ENCODE data around the gene CCDC88A.
"Not testable (repeated sequence)": the region's sequence is repeated elsewhere in the genome, so short reads cannot be mapped to it uniquely, and the experiment has no call there.

The CCDC88A gene, protein sequence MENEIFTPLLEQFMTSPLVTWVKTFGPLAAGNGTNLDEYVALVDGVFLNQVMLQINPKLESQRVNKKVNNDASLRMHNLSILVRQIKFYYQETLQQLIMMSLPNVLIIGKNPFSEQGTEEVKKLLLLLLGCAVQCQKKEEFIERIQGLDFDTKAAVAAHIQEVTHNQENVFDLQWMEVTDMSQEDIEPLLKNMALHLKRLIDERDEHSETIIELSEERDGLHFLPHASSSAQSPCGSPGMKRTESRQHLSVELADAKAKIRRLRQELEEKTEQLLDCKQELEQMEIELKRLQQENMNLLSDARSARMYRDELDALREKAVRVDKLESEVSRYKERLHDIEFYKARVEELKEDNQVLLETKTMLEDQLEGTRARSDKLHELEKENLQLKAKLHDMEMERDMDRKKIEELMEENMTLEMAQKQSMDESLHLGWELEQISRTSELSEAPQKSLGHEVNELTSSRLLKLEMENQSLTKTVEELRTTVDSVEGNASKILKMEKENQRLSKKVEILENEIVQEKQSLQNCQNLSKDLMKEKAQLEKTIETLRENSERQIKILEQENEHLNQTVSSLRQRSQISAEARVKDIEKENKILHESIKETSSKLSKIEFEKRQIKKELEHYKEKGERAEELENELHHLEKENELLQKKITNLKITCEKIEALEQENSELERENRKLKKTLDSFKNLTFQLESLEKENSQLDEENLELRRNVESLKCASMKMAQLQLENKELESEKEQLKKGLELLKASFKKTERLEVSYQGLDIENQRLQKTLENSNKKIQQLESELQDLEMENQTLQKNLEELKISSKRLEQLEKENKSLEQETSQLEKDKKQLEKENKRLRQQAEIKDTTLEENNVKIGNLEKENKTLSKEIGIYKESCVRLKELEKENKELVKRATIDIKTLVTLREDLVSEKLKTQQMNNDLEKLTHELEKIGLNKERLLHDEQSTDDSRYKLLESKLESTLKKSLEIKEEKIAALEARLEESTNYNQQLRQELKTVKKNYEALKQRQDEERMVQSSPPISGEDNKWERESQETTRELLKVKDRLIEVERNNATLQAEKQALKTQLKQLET (N-terminal part only)

DNA sequence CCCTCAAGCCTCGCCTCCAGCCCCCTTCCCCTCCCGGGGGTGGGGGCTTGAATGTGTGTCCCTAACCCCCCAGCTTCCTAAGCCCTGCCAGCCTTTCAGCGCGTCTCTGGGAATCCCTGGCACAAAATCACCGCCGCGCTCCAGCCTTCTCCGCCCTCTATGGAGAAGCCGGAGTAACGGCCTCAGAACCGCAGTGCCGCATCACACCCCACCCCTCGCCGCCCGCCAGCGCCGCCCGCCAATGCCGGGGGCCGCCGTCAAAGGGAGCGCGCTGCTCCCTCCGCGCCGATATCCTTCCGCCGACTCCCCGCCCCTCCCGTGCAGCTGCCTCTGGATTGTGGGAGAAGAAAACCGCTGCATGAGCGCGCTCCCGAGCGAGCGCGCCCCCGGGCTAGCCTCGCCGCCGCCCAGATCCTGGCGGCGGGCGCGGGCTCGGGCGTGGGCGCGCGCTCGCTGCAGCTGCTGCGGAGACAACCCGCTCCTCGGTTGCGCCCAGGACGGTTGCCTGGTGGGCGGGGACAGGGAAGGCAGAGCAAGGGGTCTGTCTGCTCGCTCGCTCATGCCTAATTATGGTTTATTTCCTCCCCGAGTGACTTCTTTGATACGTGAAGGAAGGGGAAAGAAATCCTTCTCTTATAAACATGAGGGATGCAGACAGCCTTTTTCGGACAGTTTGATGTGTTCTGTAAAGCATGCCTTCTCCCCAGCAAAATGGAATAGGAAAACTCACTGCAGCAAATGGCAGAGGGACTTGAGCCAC, at the start of gene CCDC88A:
Gene CCDC88A, minus strand, starts transcription at position 178 of the 760 bp plus-strand sequence. CDS start 777 bp downstream, outside the sequence.
- in situ Hi-C loops (cut with HindIII; ENCODE audit: low sequenced_read_pairs) = loop anchor here (10.0 kb wide), 1 partner anchor 85 kb away; no protein-coding TSS in a partner anchor

DNA sequence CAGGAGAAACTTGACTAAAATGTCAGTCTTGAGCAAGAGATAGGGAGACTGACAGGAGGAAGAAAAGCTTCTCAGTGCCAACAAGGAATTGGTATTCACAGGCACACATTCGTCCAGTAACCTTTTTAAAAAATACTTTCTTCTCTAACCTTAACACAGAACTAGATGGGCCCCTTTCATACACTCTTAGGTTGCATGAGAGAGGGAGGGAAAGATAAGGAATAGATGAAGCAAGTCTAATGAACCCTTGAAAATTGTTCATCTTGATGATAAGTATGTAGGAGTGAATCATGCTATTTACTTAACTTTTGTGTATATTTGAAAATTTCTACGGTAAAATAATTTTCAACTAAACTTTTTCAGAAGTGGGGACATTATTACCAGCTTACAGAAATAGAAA, 42.0 kb upstream of the CCDC88A start:
- in situ Hi-C loops (cut with HindIII; ENCODE audit: low sequenced_read_pairs) = no loop called here

DNA sequence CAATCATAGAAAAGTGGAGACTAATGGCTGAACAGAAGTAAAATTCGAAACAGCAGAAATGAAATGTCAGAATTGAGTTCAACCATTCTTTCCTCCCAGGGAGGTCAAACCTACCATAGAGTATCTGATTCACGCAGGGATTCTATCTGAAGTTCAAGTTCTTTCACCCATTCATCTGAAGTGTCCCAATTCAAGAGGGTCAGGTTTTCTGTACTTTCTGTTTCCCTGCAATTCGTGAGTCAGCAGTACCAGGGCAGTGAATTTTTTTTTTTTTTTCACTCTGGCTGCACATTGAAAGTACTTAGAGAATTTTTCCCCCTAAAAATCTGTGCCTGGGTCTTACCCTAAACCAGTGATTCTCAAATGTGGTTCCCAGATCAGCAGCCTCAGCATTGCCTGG, 40.9 kb upstream of the CCDC88A start:
- in situ Hi-C loops (cut with HindIII; ENCODE audit: low sequenced_read_pairs) = no loop called here

DNA sequence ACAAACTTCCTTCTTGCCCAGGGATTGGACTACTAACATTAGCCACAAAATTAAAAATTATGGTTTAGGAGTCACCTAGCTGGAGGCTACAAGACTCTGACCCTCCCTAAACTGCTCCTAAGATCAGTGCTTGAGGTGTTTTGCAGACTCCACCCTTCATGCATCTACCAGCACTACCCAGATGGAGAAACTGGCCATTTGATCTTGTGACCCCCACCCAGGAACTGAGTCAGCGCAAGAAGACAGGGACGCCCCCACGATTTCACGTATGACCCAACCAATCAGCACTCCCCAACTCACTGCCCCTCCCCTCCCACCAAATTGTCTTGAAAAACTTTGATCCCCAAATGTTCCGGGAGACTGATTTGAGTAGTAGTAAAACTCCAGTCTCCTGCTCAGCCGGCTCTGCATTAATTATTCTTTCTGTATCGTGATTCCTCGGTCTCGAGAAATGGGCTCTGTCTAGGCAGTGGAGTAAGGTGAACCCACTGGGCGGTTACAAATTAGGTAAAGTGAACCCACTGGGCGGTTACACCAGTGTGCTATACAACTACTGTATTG, 40.1 kb upstream of the CCDC88A start:
- in situ Hi-C loops (cut with HindIII; ENCODE audit: low sequenced_read_pairs) = no loop called here

DNA sequence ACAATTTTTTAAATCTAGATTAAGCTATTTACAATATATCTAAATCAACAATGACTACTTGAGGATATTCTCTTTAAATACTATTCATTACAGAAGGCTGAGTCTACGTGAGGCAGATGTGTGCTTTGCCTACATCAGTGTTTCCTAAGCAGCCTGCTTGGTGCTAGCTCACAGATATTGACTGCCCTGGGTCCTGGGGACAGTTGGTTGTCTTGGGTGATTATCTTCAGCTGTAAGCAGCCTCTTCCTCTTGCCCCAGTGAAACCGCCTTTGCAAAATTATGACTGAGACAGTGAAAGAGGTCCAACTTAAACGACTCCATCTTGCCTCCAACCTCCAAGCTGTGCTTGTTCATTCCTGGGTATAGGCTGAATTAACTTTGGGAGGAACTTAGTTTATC, 39.6 kb upstream of the CCDC88A start:
- in situ Hi-C loops (cut with HindIII; ENCODE audit: low sequenced_read_pairs) = no loop called here

DNA sequence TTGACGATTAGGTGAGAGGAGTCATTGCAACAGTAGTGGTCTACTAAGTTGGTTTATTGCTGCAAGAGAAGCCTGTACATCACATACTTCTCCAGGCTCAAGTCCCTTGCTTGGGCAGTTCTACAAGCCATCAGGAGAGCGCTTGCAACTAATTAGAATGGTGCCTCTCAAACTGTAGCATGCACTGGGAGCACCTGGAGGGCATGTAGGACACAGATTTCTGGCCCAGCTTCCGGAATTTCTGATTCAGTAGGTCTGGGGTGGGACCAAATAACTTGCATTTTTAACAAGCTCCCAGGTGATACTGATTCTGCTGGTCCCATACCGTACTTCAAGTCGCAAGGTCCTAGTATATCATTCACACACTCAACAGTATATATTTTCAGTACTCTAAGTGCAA, 34.5 kb upstream of the CCDC88A start:
- in situ Hi-C loops (cut with HindIII; ENCODE audit: low sequenced_read_pairs) = no loop called here

DNA sequence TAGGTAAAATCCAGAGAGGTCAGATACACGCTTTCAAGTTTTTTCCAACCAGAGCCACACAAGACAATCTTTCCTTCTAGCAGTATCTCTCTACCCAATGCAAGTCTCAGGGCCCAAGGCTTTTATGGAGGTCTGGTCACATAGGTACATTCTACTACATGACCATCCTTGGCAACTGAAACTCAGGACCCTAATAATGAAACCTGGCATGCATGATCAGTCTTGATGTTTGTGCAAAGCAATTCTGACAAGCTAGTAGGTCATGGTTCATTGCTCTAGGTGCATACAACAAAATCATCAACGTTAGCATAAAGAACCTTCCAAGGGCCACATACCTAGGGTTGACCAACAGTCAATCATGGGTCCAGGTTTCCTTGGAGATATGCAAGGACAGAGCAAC, 33.2 kb upstream of the CCDC88A start:
- in situ Hi-C loops (cut with HindIII; ENCODE audit: low sequenced_read_pairs) = no loop called here

DNA sequence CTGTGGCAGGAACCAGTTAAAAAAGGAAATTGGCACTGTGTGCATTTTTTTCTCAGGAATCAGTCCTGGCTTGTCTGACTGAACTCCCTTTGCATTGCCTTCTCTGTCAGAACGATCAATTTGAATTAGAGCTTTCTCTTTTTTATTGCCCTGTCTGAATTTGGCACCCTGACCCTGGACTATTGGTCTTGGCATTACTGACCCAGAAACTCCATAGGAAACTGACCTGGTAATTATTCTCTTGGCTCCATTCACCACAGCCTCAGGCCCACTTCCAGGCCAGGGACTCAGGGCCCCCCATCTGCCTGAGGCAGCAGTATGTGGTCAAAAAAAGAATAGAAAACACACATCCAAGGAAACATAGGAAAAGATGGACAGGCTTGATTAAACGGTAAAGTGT, 32.0 kb upstream of the CCDC88A start:
- in situ Hi-C loops (cut with HindIII; ENCODE audit: low sequenced_read_pairs) = no loop called here

DNA sequence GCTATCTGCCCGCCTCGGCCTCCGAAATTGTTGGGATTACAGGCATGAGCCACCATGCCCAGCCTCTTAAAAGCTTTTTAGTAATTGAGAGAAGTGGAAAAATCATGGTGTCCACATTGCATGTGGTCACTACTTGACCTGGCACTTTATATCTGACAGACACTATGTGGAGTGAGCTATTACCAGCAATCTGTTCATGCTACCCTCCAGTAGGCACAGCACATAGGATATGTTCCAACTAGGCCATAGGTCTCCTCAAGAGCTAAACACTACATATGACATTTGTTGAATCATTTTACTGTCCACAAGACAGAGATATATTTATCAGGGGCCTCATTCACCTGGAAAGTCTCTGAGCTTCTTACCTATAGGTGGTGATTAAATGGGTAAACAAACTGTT, 30.4 kb upstream of the CCDC88A start:
- in situ Hi-C loops (cut with HindIII; ENCODE audit: low sequenced_read_pairs) = not testable (repeated sequence)

DNA sequence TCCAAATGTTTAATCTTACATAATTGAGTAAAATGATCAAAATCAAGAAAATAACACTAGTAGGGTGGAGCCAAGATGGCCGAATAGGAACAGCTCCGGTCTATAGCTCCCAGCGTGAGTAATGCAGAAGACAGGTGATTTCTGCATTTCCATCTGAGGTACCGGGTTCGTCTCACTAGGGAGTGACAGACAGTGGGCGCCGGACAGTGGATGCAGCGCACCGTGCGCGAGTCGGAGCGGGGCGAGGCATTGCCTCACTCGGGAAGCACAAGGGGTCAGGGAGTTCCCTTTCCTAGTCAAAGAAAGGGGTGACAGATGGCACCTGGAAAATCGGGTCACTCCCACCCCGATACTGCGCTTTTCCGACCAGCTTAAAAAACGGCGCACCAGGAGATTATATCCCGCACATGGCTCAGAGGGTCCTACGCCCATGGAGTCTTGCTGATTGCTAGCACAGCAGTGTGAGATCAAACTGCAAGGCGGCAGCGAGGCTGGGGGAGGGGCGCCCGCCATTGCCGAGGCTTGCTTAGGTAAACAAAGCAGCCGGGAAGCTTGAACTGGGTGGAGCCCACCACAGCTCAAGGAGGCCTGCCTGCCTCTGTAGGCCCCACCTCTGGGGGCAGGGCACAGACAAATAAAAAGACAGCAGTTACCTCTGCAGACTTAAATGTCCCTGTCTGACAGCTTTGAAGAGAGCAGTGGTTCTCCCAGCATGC, 22.5 kb upstream of the CCDC88A start:
- in situ Hi-C loops (cut with HindIII; ENCODE audit: low sequenced_read_pairs) = not testable (repeated sequence)

DNA sequence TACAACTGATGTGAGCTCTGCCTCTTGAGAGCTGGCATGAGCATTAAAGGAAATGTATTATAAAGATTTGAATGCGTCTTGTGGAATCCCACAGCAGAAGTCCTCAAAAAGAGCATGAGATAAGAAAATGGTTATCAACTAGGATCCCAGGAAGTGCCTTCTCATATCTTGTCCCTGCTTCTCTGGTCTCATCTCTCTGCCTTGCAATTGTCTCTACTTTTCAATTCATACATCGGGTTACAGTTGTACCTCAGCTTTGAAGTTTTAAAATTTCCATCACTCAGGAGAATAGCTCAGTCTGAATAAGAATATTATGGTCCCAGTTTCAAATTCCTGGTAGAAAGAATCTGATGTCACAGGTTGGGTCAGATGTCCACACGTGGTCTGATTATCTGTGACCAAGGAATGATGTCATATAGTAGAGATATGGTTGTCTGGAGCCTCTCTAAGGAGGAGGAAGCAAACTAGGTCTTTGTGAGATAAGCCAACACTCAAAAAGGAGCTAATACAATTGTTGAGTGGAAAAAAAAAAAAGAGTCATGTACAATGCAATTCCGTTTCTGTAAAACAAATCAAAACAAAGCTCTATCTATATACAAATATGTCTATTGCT, 21.7 kb upstream of the CCDC88A start:
- in situ Hi-C loops (cut with HindIII; ENCODE audit: low sequenced_read_pairs) = no loop called here

DNA sequence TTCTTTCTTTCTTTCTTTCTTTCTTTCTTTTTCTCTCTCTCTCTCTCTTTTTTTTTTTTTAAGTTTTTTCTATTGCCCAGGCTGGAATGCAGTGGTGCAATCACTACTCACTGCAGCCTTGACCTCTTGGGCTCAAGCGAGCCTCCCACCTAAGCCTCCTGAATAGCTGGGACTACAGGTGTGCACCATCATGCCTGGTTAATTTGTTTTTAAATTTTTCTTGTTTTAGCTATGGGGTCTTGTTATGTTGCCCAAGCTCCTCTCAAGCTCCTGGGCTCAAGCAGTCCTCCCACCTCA, 19.4 kb upstream of the CCDC88A start:
- in situ Hi-C loops (cut with HindIII; ENCODE audit: low sequenced_read_pairs) = no loop called here

DNA sequence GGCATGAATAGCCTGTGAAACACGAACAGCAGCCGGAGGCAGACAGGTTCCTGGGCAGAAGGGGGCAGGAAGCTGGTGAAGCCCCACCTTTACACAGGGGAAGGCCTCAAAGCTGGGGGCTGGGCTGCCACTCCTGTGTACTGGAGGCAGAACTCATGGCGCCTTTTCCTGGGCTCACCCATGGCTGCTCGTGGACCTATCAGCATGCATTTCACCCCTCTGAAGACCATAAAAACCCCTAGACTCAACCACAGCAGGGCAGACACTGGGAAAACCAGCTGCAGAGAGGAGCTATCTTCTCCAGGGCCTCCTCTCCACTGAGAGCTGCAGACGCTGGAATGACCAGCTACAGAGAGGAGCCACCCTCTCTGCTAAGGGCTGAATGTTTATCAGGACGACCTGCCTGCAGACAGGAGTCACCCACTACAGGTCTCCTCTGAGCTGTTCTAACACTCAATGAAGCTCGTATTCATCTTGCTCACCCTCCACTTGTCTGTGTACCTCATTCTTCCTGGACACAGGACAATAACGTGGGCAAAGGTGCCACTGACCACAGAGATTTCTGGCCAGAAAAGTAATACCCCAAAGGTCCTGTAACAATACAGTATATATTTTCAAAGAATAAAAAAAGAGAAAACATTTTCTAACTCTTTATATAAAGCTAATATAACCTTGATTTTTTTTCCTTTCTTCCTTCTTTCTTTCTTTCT, 18.9 kb upstream of the CCDC88A start:
- in situ Hi-C loops (cut with HindIII; ENCODE audit: low sequenced_read_pairs) = no loop called here

DNA sequence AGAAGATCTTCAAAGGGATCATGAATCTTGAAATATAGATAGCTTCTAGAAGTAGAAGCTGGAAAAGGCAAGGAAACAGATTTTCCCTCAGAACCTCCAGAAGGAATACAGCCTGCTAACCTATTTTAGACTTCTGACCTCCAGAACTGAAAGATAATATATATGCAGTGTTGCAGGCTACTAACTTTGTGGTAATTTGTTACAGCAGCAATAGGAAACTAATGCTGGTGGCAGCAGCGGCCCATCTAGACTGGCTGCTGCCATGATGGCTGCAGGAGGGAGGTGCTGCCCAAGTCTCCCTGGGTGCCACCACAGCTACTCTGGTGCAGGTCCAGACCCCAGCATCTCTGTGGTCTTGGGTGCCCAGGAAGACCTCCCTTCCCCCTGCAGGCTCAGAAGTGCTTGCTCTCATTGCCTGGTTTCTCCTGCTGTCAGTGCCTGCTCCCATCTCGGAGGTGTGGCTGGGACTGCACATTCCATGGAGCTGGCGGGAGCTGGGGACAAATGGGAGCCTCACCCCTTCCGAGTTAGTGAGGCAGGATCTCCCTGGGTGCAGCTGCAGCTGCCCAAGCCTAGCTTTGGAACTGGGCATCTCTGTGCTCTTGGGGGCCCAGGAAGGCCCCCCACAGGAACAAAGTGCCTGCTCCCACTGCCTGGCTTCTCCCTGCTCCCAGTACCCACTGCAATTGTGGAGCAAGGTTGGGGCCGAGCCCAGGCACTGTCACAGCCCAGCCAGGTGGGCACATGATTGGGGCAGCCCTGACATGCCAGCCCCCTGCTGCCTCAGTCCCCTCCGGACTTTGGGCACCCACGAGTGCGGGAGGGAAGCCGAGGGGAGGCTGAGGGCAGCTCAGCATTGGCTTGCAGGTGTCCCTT, 18.1 kb upstream of the CCDC88A start:
- in situ Hi-C loops (cut with HindIII; ENCODE audit: low sequenced_read_pairs) = no loop called here

DNA sequence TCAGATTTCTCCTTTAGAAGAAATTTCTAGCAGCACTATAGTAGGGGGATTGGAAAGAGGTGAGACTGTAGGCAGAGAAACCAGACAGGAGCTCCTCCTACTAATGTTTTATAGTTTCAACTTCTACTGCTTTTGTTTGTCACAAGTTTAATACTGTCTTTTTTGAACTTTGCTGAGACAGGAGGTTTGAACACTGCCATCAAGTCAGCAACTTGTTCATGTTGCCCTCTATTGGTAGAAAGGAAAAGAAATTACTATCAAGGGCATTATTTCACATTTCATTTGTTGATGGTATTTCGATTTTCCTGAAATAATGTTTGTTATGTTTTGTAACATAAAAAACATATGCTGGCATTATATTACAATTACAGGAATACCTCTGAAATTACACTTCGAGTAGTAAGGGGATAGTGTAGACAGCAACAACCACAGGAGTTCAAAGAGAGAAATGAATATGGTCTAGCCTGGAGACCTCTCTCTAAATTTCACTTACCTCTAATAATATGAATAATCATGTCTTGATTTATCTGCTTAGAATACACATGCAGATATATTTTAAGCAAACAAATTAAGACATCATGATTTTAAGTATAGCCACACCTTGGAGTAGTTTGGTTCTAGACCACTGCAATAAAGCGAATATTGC, 12.4 kb upstream of the CCDC88A start:
- in situ Hi-C loops (cut with HindIII; ENCODE audit: low sequenced_read_pairs) = no loop called here

DNA sequence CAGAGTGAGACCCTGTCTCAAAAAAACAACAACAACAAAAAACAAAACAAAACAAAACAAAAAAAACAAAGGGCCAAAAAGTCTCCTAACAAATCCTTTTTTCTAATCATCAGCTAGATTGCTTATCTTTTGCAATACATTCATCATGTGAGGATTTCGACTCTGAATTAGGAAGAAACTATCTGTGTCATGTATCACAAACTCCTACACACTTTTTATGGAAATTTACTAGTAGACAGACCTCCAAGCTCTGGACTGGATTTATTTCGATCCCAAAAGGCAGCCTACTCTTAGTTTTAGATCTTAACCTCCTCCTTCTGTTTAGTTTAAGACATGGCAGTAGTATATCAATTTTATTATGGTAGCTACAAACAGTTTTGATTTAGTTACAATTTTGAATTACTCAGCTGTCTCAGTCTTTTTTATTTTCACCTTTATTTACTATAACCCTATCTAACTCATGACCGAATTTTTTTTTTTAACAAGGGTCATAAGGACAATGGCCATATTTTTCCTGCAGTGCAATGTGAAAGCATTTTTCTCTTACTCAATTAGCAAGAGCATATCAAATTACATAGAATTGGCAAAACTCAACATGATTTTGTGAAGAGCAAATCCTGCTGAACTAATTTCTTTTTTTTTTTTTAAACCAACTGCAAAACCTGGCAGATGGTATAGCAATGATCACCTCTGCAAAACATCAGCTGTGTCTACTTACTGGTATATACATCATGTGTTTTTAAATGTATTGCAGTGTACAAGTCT, 10.7 kb upstream of the CCDC88A start:
- in situ Hi-C loops (cut with HindIII; ENCODE audit: low sequenced_read_pairs) = no loop called here

DNA sequence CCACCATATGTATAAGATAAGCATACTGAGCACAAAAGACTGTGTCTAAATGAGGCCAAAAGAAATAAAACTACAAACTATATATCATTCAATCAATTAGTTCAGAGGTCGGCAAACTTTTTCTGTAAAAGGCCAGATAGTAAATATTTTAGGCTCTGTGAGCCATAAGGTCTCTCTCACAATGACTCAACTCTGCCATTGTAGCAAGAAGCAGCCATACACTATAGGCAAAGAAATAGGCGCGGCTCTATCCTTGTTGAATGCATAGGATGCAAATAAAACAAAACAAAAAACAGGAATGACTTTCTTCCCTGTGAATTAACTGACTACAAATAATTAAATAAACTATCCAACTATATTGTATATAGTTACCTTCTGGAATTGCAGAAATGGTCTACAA, 8.6 kb upstream of the CCDC88A start:
- in situ Hi-C loops (cut with HindIII; ENCODE audit: low sequenced_read_pairs) = loop anchor here (10.0 kb wide), 1 partner anchor 77 kb away; no protein-coding TSS in a partner anchor
